ENCODE results near the gene UGT1A6.
"Not testable (repeated sequence)": the region's sequence is repeated elsewhere in the genome, so short reads cannot be mapped to it uniquely, and the experiment has no call there.

UGT1A6 gene

DNA sequence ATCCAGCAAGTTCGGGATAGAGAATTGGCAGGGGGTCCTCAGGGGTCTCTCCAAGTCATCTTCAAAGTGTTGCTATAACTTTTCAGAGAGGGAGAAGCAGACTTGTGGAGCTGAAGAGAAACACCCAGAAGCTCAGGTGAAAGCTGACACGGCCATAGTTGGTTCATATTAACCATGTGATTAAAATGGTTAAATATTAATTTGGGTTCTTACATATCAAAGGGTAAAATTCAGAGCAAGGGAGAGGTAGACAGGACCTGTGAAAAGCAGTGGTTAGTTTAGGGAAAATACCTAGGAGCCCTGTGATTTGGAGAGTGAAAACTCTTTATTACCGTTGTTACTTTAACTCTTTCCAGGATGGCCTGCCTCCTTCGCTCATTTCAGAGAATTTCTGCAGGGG, at the start of gene UGT1A6:
UGT1A6 (plus strand) TSS at position 243 of the 400 bp plus-strand sequence; CDS start at position 358, 115 bp downstream.
- DNase-seq = no peak

DNA sequence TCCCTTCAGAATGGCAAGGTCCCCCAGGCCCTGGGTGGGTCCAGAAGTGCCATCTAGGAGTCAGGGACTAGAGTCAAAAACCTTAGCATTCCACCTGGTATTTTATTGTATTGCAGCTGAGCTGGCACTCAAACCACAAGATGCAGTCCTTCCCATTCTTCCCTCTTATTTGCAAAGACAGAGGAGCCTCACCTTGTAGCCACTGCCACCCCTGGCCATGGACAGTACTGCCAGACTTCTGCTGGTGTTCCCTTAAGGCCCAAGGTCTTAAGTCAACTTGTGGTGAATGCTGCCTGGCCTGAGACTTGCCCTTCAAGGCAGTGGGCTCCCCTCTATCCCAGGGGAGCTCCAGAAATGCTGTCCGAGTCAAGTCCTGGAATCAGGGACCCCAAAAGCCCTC, 49.6 kb upstream of the UGT1A6 start:
- no peak for DNase-seq

DNA sequence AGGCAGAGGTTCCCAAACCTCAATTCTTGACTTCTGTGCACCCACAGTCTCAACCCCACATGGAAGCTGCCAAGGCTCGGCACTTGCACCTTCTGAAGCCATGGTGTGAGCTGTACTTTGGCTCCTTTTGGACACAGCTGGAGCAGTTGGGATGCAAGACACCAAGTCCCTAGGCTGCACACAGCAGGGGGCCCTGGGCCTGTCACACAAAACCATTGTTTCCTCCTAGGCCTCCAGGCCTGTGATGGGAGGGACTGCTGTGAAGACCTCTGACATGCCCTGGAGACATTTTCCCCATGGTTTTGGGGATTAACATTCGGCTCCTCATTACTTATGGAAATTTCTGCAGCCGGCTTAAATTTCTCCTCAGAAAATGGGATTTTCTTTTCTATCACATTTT, 46.7 kb upstream of the UGT1A6 start:
- not testable (repeated sequence) for DNase-seq

DNA sequence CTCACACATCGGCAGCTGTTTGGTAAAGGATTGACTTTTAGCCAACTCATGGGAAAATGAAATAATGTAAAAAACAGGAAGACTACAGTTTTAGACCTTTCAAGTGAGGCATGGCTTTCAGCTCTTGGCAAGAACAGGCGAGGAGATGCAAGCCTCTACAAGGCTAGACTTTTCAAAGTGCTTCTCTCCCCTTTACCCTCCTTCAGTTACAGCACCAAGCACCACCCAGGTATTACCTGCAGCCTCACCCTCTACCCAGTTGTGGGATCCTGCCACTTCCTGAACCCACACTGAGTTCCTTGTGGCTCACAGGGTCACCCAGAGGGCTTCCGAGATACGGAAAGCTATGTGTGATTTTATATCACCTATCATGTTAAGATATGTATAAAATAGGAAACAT, 41.7 kb upstream of the UGT1A6 start:
- no peak for DNase-seq

DNA sequence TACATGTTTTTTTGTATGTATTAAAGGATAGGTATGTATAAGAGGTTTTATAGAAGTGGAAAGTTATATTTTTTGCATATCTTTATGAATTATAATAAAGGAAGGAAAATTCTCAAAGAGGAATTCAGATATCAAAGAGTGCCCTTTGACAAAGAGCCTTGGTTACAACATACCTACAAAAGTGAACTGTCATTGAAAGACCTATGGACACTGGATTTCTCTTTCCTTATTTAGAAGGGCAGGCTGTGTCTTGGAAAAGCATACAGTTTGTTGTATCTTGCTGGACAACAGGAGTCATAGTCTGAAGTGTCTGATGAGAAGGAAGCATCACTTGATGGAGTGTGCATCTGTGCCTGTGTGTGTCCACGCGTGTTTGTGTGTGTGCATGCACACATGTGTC, 41.3 kb upstream of the UGT1A6 start:
- no peak for DNase-seq

DNA sequence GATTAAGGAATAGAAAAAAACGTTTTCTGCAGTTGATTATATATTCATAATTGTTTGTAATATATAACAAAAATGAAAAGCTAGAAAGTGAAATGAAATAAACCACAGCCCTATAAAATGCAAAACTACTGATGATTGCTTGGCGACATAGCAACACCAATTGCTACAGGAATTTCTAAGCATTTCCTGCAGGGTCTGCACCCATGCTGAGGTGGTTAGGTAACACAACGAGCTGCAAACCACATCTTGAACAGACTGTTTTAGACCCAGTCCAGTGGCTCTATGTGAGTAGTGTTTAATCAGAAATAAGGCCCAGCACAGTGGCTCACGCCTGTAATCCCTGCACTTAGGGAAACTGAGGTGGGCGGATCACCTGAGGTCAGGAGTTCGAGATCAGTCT, 38.2 kb upstream of the UGT1A6 start:
- no peak for DNase-seq

DNA sequence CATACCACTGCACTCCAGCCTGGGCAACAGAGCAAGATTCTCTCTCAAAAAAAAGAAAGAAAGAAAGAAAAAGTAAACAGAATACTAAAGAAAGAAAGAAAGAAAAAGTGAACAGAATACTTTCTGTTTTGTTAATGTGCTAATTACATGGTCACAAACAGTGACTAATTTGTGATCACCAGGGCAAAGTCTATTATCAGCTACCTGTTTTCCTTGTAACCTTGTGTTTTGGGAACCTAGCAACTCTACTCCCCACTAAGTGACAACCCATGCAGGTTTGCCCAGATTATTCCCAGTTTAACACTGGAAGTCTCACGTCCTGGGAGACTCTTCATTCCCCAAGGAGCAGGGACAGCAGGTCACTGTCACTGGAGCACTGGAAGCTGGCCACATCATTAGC, 37.6 kb upstream of the UGT1A6 start:
- DNase-seq = no peak

DNA sequence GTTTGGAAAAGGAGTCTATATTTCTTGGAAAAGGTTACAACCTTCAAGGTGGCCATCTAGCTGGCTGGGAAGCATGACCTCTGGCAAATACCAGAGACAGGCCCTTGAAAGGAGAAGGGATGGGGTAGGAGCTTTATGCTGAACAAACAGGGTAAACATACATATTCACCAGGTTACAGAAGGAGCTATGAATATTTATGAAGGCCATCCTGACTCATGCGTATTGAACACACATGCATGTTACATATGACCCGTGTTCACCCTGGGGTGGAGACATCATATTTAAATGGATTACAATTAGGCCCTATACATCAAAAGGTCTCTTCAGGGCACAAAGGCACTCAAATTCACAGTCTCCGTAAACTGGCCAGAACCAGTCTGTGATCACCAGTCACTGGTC, 36.7 kb upstream of the UGT1A6 start:
- not testable (repeated sequence) for DNase-seq

DNA sequence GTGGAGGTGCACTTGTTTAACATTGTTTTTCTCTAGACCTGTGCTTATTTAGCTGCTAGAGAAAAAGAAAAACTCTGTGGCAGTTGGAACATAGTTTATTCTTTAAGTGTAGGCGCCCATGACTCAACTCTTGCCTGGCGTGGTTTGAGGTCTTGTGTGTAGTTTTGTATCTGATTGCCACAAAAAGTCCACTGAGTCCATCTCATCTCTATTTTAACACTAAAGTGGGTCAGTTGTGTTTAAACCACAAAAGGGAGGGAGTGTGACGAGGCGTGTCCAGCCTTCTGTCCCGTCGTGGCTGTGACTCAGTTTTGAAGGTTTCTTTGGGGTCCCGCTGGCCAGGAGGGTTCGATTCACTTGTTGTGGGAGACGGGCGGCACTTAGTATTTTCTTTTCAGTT, 36.2 kb upstream of the UGT1A6 start:
- DNase-seq = no peak

DNA sequence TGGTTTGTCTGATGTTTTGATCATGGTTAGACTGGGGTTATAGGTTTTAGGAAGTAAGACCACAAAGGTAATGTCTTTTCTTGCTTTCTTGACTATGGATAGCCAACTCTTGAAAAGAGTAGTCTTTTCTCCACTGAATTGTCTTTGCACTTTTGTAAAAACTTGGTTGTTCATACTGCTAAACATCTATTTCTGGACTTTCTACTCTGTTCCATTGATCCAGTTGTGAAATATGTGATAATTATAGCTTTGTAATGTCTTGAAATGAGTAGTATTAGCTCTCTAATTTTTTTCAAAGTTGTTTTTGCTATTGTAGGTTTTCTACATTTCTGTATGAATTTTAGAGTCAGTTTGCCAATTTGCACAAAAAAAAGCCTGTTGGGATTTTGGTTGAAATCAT, 34.1 kb upstream of the UGT1A6 start:
- no peak for DNase-seq

DNA sequence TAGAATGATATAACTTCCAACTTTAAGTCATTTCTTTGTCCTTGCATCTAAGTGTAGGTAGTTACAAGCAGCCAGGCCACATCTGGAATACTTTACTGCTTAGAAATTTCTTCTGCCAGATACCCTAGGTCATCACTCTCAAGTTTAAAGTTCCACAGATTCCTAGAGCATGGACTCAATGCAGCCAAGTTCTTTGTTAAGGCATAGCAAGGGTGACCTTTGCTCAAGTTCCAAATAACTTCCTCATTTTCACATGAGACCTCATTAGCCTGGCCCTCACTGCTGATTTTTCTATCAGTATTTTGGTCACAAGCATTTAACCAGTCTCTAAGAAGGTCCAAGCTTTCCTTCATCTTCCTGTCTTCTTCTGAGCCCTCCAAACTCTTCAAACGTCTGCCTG, 28.8 kb upstream of the UGT1A6 start:
- no peak for DNase-seq

DNA sequence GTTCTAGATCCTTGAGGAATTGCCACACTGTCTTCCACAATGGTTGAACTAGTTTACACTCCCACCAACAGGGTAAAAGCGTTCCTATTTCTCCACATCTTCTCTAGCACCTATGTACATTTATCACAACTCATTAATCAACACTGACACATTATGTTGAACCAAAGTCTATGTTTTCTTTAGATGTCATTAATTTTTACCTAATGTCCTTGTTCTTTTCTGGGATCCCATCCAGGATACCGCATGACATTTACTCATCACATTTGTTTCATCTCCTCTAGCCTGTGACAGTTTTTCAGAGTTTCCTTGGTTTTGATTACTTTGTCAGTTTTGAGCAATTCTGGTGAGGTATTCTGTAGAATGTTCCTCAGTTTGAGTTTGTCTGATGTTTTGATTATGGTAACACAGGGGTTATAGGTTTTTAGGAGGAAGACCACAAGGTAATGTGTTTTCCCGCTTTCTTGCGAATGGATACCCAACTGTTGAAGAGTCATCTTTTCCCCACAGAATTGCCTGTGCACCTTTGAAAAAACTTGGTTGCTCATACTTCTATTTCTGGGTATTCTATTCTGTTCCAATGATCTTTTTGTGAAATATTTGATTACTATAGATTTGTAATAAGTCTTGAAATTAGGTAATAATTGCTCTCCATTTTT, 24.0 kb upstream of the UGT1A6 start:
- no peak for DNase-seq

DNA sequence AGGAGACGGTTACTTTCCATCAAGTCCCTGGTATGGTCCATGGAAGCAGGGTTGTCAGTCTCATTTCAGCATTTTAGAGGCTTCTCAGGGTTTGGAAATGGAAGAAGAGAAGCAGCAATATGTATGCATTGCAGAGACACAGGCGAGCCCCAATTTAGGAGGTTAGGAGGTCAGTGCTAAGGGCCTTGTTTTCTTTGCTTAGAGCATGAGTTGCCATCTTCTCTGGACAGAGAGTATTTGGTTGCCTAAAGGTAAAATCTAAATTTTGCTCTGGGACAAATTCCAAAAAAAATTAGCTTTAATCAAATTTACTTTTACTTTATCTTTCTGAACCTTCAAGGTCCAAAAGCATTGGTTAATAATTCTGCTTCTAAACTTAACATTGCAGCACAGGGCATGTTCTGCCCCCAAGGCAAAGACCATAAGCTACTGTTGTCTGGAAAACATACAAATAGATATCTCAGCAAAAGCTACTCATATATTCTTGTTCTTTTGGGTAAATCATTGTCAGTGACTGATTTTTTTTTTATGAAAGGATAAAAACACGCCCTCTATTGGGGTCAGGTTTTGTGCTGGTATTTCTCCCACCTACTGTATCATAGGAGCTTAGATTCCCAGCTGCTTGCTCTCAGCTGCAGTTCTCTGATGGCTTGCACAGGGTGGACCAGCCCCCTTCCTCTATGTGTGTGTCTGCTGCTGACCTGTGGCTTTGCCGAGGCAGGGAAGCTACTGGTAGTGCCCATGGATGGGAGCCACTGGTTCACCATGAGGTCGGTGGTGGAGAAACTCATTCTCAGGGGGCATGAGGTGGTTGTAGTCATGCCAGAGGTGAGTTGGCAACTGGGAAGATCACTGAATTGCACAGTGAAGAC, 21.2 kb upstream of the UGT1A6 start, which contains the start of gene UGT1A9:
UGT1A9 (plus strand) TSS at position 609 of the 872 bp plus-strand sequence; CDS start at position 646, 37 bp downstream.
- DNase-seq = no peak

DNA sequence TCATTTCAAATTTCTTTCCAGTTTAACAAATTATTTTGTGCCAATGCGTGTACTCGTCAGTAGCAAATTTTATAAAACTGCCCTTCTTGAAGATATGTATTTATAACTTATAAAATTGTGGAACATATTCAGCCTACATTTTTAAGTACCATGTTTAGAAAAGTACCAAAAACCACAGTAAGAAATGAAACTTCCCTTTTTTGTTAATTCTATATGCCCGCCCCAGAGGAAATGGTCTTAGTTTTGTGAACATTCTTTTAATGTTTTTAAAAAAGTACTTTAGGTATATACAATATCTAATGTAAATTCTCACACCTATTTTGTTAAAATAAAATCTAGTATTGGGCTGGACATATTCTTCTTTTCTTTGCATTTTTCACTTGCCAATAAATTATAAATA, 19.8 kb upstream of the UGT1A6 start:
- no peak for DNase-seq

DNA sequence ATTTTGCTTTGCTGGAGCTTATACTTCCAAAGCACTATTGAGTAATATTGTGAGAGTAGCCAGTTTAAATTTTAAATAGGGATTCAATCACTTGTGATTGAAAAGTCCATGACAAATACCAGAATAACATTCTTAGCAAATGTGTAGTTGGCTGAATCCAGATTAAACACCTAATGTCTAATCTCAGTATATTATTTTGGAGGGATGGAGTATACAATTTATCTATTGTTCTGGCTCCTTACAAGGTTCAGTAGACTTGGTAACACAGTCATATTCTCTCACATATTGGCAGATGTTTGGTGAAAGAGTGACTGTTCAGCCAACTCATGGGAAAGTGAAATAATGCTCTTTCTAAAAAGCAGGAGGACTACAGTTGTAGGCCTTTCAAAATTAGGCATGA, 18.8 kb upstream of the UGT1A6 start:
- no peak for DNase-seq

DNA sequence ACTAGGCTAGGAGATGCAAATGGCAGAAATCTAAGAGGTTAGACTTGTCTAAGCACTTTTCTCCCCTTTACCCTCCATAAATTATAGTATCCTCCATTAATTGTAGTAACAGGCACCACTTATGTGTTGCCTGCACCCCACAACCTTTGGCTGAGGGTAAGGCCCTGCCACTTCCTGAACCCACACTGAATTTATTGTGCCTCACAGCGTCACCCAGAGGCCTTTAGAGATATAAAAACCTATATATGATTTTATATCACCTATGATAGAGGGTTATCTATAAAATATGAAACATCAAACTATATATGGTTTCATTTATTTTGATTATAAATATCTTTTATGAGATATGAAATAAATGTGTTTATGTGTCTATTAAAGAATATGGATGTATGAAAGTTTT, 18.4 kb upstream of the UGT1A6 start:
- no peak for DNase-seq

DNA sequence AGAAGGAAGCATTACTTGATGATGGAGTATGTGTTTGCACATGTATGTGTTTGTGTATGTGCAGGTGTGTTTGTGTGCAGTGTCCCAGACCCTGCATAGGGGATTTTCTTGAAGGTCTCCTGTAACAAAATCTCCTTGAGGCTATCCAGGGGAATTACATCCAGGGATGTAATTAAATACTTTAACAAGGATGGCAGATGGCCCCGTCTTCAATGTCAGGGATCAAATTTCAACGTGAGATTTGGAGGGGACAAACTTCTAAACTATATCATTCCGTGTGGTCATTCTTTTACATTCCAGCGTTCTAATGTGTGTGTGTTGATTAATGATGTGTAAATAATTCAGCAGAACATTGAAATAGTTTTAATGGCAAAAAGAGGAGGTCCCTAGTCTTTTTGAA, 17.7 kb upstream of the UGT1A6 start:
- no peak for DNase-seq

DNA sequence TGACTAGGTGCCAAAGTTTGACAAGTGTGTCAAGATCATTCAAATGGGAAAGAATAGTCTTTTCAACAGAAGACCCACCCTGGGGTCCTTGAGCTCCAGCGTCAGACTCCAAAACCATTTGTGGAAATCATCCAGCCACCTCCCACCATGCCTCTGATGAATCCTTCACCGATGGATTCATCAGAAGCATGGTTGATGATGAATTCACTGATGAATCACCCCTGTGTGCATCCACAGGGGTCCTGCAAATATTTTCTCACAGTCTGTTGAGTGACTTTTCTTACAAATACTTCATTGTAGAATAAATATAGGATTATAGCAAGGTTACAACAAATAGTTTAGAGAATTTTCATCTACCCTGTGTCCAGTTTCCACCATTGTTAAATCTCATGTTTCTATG, 16.6 kb upstream of the UGT1A6 start:
- DNase-seq = no peak

DNA sequence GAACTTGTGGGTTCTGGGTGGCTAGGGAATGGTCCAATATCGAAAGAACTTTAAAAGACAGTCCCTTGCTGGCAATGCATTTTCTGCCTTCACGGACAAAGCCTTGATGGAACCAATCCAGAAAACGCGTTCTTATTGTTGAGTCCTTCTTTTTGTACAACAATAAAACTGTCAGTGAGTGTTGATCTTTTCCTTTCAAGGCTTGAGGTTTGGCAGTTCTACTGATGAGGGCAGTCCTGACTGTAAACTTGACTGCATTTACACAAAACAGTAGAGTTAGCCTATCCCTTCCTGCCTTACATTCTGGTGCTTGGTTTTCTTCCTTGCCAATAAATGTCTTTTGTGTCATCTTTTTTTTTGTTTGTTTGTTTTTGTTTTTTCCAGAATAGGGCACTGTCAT, 13.5 kb upstream of the UGT1A6 start:
- DNase-seq = no peak

DNA sequence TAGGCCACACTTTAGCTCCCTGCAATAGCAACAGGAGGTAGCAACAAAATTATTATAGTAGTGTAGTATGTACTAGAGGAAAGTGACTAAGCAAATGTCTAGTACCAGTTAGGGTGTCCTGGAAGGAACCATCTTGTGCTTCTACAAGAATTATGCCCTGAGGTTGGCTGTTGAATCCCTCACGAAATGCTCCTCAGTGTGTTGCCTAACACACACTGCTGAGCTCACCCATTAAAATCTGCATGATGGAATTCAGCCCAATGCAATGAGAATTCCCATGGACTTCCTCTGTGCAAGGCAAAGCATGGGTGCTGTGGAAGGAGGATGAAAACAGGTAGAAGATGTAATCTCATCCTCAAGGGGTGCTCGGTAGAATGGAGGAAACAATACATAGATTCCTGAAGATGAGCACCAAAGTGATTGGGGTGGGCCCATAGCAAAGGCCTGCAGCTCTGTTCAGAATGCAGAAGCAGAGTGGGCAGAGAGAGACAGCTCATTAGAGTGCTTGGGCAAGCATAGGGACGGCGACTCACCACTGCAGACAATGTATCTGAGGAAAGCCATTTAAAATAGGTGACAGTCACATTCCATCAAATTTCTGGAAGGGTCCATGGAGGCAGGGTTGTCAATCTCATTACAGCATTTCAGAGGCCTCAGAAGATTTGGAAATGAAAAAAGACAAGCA, 12.2 kb upstream of the UGT1A6 start:
- no peak for DNase-seq

DNA sequence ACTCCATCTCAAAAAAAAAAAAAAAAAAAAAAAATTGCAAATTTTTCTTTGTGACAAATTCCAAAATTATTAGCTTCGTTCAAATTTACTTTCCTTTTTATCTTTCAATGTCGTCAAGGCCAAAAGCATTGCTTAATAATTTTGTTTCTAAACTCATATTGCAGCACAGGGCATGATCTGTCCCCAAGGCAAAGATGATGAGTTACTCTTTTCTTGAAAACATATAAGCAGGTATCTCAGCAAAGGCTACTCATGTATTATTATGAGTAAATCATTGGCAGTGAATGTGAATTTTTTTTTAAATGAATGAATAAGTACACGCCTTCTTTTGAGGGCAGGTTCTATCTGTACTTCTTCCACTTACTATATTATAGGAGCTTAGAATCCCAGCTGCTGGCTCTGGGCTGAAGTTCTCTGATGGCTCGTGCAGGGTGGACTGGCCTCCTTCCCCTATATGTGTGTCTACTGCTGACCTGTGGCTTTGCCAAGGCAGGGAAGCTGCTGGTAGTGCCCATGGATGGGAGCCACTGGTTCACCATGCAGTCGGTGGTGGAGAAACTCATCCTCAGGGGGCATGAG, 11.1 kb upstream of the UGT1A6 start, which contains the start of gene UGT1A7:
UGT1A7 (plus strand) TSS at position 381 of the 579 bp plus-strand sequence; CDS start at position 418, 37 bp downstream.
- DNase-seq = no peak

DNA sequence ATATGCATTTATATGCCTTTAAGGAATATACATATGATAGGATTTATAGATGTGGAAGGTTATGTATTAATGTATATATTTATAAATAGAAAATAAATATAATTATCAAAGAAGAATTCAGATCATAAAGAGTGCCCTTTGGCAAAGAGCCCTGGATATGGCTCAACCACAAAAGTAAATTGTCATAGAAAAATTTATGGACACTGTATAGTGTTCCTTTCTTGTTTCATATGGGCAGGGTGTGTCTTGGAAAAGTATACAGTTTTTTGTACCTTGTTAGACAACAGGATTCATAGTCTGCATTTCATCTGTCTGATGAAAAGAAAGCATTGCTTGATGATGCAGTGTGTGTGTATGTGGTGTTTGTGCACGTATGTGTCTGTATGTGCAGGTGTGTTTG, 8.1 kb upstream of the UGT1A6 start:
- DNase-seq = no peak

DNA sequence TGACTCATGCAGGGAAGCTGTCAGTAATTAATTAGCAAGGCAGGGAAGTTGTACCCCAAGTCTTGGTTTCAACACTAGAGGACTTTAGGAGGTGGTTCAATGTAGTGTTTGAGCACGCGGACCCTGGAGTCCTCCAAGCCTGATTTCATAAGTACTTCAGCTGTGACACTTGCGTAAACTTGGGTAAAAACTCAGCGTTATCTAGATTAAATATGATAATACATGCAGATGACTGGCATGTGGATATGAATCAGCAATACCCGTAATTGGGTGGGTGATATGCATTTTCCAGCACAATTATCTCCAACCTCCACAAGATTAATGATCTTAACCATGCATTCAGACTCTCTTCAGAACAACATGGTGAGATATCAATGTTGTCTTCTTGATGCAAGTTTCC, 5.8 kb upstream of the UGT1A6 start:
- DNase-seq = no peak
